Measurements from ENCODE around the gene EVI2B. TPM values are rescaled to one million over a fixed set of nuclear protein-coding genes. Genes with fewer than 3 reads are reported as not detected.

Gene EVI2B
- total RNA-seq, 1 experiment from 2014 or later, result 0.11 TPM

GRCh38 chr17:31279401-31279800 is 34.5 kb downstream of the EVI2B start:
- no peaks in the 10 kb centered on the region for H3K27me3 ChIP-seq (ENCODE audit: low read length)
- H3K4me1 ChIP-seq (ENCODE audit: insufficient read depth, low read length), result no peaks in the 10 kb centered on the region
- H2AFZ ChIP-seq (ENCODE audit: low read length), result no peak overlapping the region
- H3F3A ChIP-seq (ENCODE audit: low read length, unreplicated experiment), result no peaks in the 10 kb centered on the region
- H3K9me2 ChIP-seq (replicated peaks; ENCODE audit: low read length), result no peaks in the 10 kb centered on the region
- H3K27ac ChIP-seq (ENCODE audit: low read length), result no peak overlapping the region
- ChIA-PET CTCF (no interaction called here), POLR2A (ENCODE audit: unreplicated experiment) (no interaction called here)
- TF ChIP-seq EZH2phosphoT487 (IDR thresholded peaks at IDR 0.05; ENCODE audit: borderline replicate concordance, low read length) (no peak), EZH2 (IDR thresholded peaks at IDR 0.05; ENCODE audit: low read length, unreplicated experiment) (no peak), CTCF (conservative IDR thresholded peaks at IDR 0.05; ENCODE audit: low read depth, low read length) (no peak)
- ATAC-seq (no peak), DNase-seq (no peak)
- no peaks in the 10 kb centered on the region for H3K79me2 ChIP-seq (ENCODE audit: low read length)
- no peak overlapping the region for H3K4me3 ChIP-seq (ENCODE audit: low read length)
- no peak overlapping the region for H3K4me2 ChIP-seq (ENCODE audit: low read length)
- intact Hi-C loops (cut with micrococcal nuclease), result no loop called here
- 0 out of 2 replicates have a peak, but pooled peaks cover 2% of the 10 kb centered on the region for H3K36me3 ChIP-seq (ENCODE audit: low read depth, low read length)
- no peak overlapping the region for H3K9ac ChIP-seq (ENCODE audit: low read length)
- BruUV-seq (replicated peaks), result no TSS peak
- H4K20me1 ChIP-seq (ENCODE audit: low read length), result no peaks in the 10 kb centered on the region
- no peaks in the 10 kb centered on the region for H3K9me3 ChIP-seq (ENCODE audit: low read length)

- no TSS peak for BruUV-seq (replicated peaks)
- no peaks in the 10 kb centered on the region for H3K9me3 ChIP-seq (ENCODE audit: low read length)
- no peak overlapping the region for H3K4me3 ChIP-seq (ENCODE audit: low read length)
- H3K27me3 ChIP-seq (ENCODE audit: low read length), result no peaks in the 10 kb centered on the region
- H3K4me1 ChIP-seq (ENCODE audit: insufficient read depth, low read length), result peaks cover 6% of the 10 kb centered on the region
- ChIA-PET CTCF (no interaction called here), POLR2A (ENCODE audit: unreplicated experiment) (no interaction called here)
- TF ChIP-seq EZH2 (IDR thresholded peaks at IDR 0.05; ENCODE audit: low read length, unreplicated experiment) (no peak), EZH2phosphoT487 (IDR thresholded peaks at IDR 0.05; ENCODE audit: borderline replicate concordance, low read length) (no peak), CTCF (conservative IDR thresholded peaks at IDR 0.05; ENCODE audit: low read depth, low read length) (no peak)
- H2AFZ ChIP-seq (ENCODE audit: low read length), result no peak overlapping the region
- no peaks in the 10 kb centered on the region for H3K9me2 ChIP-seq (replicated peaks; ENCODE audit: low read length)
- intact Hi-C loops (cut with micrococcal nuclease), result no loop called here
- no peaks in the 10 kb centered on the region for H4K20me1 ChIP-seq (ENCODE audit: low read length)
- no peak overlapping the region for H3K4me2 ChIP-seq (ENCODE audit: low read length)
- ATAC-seq (no peak), DNase-seq (no peak)
- no peaks in the 10 kb centered on the region for H3K79me2 ChIP-seq (ENCODE audit: low read length)
- H3F3A ChIP-seq (ENCODE audit: low read length, unreplicated experiment), result no peaks in the 10 kb centered on the region
- no peak overlapping the region for H3K27ac ChIP-seq (ENCODE audit: low read length)
- H3K36me3 ChIP-seq (ENCODE audit: low read depth, low read length), result 0 out of 2 replicates have a peak, but pooled peaks cover 6% of the 10 kb centered on the region
- no peak overlapping the region for H3K9ac ChIP-seq (ENCODE audit: low read length)
These were observed 38.7 kb downstream of the EVI2B start for GRCh38 chr17:31275116-31275515.

GRCh38 chr17:31274252-31274651 is 39.6 kb downstream of the EVI2B start:
- DNase-seq, result peak; percentile 23
- Histone ChIP-seq H3K4me2 (ENCODE audit: low read length) (no peak overlapping the region), H2AFZ (ENCODE audit: low read length) (no peak overlapping the region), H3K9me3 (ENCODE audit: low read length) (no peaks in the 10 kb centered on the region), H3K9me2 (replicated peaks; ENCODE audit: low read length) (no peaks in the 10 kb centered on the region), H3K79me2 (ENCODE audit: low read length) (no peaks in the 10 kb centered on the region), H3F3A (ENCODE audit: low read length, unreplicated experiment) (peaks cover 3% of the 10 kb centered on the region), H3K9ac (ENCODE audit: low read length) (no peak overlapping the region), H4K20me1 (ENCODE audit: low read length) (no peaks in the 10 kb centered on the region), H3K27ac (ENCODE audit: low read length) (no peak overlapping the region), H3K36me3 (ENCODE audit: low read depth, low read length) (0 out of 2 replicates have a peak, but pooled peaks cover 6% of the 10 kb centered on the region), H3K4me1 (ENCODE audit: insufficient read depth, low read length) (peaks cover 14% of the 10 kb centered on the region), H3K4me3 (ENCODE audit: low read length) (no peak overlapping the region), H3K27me3 (ENCODE audit: low read length) (no peaks in the 10 kb centered on the region)
- intact Hi-C loops (cut with micrococcal nuclease), result no loop called here
- no TSS peak for BruUV-seq (replicated peaks)
- ATAC-seq, result no peak
- no peak for TF ChIP-seq CTCF (conservative IDR thresholded peaks at IDR 0.05; ENCODE audit: low read depth, low read length)
- no peak for TF ChIP-seq EZH2 (IDR thresholded peaks at IDR 0.05; ENCODE audit: low read length, unreplicated experiment)
- no peak for TF ChIP-seq EZH2phosphoT487 (IDR thresholded peaks at IDR 0.05; ENCODE audit: borderline replicate concordance, low read length)
- ChIA-PET POLR2A (ENCODE audit: unreplicated experiment) (no interaction called here), CTCF (no interaction called here)

Data from PC-3 (cell line).